EL (cell line): ENCODE measurements around the gene COMMD7.
"Not testable (repeated sequence)": the region's sequence is repeated elsewhere in the genome, so short reads cannot be mapped to it uniquely, and the experiment has no call there.

Source experiments
- DNase-seq: peaks from one replicate; pipeline ENCODE4 v3.0.0-alpha.2; 2016

Gene COMMD7

DNA sequence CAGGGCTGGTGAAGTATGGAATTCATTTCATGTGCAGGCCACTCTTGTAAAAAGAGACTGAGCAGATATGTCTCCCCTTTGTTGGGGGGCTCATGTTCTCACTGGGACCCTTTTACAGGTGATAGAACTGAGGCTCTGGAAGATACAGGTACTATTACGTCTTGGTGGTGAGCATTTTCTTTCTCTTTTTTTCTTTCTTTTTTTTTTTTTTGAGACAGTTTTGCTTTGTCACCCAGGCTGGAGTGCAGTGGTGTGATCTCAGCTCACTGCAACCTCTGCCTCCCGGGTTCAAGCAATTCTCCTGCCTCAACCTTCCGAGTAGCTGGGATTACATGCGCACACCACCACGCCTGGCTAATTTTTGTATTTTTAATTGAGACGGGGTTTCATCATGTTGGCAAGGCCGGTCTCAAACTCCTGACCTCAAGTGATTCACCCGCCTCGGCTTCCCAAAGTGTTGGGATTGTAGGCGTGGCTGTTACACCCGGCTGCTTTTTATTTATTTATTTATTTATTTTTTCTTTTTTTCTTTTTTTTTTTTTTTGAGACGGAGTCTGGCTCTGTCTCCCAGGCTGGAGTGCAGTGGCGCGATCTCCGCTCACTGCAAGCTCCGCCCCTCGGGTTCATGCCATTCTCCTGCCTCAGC lies 22.1 kb upstream of the COMMD7 start:
- DNase-seq = not testable (repeated sequence)

DNA sequence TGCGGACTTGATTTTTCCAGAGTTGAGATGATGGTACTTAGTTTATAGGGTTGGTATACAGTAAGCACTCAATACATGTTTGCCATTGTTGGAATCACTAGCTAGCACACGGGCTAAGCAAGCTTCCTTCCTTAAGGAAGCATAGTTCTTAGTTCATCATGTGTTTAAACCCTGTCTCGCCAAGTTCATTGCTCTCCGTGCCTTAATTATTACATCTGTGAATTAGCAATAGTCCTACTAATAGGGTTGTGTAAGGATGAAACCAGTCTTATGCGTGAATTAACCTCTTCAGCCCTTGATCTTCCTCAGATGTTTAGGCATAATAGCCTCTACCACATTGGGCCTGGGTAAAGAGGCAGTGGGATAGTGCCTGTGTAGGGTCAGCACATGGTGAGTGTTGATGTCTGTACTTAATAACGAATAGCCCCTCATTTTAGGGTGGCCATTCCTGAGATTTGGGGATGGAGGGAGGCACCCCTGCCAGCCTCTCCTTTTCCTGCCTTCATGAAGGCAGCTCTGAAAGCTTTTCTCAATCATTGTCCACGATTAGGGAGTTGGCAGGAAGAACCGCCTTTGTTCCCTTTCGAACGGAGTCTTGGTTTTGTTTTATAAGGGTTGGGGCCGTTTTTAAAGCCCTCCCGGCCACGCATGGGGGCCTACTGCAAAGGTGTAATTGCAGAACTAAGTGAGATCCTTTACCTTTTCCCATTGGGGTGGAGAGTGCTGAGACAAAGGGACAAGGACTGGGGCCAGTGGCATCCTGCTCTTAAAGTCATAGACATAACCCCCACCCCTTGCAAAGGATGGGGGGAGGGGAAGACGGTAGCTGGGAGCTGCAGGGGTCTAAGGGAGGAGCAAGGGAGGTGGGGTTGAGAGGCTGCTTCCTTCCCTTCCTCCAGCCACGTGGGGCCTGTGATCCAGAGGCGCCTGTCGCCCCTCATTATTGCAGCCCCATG lies 21.0 kb upstream of the COMMD7 start:
- DNase-seq = no peak

DNA sequence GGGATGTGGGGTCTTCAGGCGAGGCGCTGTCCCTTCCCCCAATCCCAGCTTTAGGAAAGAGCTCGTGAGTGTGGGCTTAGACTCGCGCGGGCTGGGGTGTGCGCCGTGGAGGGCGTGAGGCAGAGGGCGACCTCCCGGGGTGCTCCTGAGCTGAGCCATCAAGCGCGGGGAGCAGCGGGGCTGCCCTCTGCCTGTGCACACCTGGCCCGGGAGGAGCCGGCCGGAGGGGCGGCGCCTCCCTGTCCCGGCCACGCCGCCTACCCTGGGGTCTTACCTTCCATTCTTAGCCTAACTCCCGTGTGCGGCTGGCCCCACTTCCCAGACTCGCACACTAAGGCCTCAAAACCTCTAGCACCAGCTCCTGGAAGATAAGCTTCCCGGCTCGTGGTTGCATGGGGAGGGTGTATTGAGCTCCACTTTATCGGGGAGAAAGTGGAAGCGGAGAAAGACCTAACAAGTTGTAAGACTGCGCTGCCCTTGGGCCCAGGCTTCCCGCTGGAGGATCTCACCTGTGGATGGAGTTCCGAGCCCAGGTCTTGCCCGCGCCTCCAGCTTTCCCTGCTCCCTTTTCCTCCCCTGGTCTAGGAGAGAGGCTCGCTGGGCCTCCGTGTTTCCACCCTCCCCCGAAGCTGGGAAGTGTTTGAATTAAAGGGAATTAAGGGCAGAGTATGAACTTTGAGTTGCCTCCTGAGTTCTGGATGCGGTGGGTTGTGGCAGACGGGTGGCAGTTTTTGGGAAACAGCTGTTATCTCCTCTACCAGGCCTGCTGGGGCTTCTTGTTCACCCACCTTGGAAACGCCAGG lies 20.1 kb upstream of the COMMD7 start:
- DNase-seq = no peak

DNA sequence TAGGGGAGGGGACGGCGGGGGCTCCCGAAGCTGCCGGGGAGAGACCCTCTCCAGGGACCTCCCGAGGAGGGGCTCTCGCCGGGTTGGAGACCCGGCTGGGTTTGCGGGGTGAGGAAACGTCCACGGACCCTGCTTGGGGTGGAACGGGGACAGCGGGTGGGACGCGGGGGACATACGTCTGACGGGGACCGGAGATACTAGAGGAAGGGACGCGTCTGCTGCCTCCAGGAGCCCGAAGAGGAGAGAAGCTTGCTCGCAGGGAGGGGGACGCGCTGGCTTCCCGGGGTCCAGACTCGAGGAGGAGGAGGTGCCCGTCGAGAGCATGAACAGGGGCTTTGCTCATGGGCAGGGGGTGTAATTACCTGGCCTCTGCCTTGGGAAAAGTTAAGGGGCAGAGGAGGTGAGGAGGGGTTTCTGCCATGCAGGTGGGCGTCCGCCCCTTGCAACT lies 19.5 kb upstream of the COMMD7 start:
- DNase-seq = no peak

DNA sequence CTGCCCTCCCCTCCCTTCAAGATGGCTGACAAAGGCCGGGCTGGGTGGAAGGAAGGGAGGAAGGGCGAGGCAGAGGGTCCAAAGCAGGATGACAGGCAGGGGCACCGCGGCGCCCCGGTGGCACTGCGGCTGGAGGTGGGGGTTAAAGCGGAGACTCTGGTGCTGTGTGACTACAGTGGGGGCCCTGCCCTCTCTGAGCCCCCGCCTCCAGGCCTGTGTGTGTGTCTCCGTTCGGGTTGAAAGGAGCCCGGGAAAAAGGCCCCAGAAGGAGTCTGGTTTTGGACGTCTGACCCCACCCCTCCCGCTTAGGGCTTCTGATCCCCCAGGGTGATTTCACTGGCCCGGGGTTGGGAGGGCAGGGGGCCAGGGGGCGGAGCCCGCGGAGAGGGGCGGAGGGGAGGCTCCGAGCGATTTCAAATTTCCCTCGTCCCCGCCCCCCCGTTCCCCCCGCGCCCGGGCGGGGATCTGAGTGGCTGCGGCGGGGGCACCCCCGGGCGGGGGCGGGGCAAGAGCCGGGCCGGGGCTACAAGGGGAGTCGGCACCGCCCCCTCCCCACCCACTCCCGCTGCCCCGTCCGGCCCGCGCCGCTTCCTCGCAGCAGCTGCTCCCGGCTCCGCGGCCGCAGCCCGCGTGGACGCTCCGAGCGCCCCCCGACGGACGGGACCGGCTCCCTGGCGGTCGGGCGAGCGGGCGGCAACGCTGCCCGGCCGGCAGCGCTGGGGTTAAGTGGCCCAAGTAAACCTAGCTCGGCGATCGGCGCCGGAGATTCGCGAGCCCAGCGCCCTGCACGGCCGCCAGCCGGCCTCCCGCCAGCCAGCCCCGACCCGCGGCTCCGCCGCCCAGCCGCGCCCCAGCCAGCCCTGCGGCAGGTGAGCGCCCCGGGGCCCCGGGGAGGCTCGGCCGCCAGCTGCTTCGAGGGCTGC lies 18.8 kb upstream of the COMMD7 start, which contains the start of gene DNMT3B:
TSS of gene DNMT3B (plus strand) at position 555 of the 923 bp plus-strand sequence. CDS start 17,939 bp downstream, outside the sequence.
- peak; percentile 88 for DNase-seq

DNA sequence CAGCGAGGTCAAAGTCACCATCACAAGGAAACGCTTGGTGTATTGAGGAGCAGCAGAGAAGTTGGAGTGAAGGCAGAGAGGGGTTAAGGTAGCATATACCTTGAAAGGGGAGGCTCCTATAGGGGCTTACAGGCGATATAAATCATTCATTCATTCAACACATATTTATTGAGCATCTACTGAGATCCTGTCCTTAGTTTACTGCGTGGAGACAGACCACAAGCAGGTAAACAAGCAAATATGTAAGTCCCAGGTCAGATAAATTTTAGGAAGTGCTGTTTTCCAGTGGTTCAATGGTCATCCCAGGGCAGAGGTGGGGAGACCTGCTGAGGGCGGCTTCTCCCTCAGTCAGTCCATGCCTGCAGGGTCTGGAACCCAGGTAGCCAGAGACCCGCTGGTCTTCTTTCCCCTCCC lies 18.2 kb upstream of the COMMD7 start:
- no peak for DNase-seq

DNA sequence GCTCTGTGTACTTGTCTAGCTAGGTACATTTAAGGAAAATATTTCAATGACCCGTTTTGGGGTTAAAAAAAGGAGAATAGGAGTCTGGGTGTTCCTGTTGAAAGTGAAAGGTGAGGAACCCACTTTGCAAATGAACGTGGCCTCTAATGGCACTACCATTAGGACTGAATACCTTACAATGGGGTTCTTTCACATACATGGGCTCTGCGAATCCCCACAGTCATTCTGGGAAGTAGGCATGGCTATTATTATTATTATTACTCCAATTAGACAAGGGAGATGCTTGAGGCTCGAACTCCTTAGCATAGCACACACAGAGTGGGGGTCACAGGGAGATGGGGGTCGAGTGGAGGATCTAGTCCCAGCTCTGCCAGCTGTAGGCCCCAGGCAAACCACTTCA lies 12.9 kb upstream of the COMMD7 start:
- no peak for DNase-seq

DNA sequence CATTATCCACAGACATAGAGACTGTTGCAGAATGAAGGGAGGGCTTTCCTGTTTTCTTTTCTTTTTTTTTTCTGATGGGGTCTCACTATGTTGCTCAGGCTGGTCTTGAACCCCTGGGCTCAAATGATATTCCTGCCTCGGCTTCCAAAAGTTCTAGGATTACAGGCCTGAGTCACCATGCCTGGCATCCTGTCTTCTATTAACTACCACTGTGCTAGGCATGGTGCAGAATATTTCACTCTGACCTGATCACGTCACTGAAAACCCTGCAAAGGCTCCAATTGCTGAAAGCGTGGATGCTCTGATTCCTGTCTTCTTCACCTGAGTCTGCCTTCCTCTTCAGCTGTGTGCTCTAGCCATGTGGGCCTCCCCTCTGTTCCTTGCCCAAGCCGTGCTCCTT lies 10.5 kb upstream of the COMMD7 start:
- peak; percentile 49 for DNase-seq

DNA sequence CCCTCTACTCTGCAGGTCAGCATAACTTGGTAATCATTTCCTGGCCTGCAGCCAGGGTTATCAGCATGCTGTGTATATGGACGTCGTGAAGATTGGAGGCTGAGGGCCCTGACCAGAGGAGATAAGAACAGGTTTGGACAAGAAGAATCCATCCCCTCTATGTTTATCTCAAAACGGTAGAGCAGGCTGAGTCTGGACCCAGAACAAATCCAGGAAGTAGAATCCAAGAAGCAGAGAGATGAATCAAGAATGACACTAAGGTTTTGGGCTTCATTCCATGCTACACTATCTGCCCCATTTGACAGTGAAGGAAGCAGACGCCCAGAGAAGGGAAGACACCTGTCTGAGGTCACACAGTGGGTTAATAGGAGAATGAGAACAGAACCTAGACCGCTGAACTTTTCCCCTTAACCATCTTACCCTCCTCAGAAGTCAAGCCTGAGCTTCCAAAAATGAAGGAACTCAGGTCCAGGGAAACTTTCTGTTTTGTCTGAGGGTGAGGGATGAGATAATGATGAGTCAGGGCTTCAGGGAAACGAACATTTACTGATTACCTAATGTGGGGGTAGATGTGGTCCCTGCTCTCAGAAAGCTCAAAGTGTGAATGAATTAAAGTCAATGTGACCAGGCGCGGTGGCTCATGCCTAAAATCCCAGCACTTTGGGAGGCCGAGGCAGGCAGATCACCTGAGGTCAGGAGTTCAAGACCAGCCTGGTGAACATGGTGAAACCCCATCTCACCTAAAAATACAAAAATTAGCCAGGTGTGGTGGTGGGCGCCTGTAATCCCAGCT lies 9.4 kb upstream of the COMMD7 start:
- peak; percentile 80 for DNase-seq

DNA sequence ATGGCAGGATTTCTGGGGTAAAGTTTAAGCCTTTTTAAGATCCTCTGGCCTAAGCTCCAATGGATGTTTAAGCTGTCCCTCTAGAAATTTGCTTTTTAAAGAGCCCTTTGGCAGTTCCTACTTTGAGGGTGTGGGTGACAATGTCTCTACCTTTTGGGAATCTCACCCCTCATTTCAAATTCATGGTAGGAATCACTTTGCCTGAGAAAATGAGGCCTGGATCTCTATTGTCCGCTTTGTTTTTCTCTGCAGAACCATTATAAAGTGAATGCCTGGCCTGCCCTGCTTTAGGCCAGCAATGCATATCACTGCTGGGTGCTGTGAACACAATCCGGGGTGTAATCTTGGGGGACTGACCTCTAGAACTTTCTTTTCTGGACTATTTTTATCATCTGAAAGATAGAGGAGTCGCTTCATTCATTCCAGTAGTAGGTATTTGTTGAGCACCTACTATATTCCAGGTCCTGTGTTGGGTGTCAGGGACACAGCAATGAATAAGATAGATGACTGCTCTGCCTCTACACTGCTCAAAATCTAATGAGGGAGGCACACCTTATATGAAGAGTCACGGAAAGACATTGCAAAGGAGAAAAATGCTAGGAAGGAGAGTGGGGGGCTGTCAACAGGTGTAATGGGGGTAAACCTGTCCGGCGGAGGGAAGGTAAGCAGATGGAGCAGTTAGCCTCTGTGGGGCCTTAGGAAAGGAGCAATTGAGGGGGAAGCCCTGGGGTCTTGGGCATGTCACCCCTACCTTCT lies 8.6 kb upstream of the COMMD7 start:
- no peak for DNase-seq

DNA sequence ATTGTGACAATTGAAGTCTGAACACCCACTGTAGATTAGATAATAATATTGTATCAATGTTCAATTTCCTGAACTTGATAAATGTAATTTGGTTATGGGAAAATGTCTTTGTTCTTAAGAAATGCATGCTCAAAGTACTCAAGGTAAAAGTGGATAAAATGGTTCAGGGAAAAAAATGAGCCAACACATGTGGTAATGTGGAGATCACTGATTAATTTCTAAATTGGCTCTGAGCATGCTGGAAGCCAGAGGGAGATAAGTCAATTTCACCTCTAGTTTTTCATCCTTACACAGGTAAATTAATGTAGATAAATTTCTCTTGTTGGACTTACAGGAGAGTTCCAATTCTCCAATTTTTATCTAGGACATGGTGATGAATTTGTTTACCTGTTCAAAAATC lies 8.0 kb upstream of the COMMD7 start:
- no peak for DNase-seq

DNA sequence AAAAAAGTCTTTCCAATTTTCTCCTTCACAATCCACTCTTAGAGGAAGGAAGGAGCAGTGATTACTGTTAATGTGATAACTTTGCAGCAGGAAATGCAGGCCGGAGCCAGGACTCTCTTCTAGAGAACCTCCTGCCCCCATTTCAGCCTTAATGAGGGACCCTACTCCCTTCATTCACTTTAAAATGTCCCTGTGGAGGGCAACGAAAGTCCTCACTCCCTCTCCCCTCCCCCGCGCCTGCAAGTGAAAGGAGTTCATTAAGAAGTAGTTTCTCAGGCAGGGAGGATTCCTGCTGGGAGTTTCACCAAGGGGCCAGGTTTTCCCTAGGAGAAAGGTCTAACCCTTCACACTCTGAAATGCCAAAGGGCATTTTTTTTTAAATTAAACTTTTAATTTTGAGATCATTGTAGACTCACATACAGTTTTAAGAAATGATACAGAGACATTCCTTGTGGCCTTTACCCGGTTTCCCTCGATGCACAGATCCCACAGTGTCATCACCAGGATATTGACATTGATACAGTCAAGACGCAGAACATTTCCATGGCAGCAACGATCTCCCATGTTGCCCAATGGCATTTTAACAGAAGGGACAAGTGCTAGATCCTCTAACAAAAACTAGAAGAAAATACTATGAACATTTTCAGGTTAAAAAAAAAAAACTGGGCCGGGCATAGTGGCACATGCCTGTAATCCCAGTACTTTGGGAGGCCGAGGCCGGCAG lies 6.8 kb upstream of the COMMD7 start:
- no peak for DNase-seq

DNA sequence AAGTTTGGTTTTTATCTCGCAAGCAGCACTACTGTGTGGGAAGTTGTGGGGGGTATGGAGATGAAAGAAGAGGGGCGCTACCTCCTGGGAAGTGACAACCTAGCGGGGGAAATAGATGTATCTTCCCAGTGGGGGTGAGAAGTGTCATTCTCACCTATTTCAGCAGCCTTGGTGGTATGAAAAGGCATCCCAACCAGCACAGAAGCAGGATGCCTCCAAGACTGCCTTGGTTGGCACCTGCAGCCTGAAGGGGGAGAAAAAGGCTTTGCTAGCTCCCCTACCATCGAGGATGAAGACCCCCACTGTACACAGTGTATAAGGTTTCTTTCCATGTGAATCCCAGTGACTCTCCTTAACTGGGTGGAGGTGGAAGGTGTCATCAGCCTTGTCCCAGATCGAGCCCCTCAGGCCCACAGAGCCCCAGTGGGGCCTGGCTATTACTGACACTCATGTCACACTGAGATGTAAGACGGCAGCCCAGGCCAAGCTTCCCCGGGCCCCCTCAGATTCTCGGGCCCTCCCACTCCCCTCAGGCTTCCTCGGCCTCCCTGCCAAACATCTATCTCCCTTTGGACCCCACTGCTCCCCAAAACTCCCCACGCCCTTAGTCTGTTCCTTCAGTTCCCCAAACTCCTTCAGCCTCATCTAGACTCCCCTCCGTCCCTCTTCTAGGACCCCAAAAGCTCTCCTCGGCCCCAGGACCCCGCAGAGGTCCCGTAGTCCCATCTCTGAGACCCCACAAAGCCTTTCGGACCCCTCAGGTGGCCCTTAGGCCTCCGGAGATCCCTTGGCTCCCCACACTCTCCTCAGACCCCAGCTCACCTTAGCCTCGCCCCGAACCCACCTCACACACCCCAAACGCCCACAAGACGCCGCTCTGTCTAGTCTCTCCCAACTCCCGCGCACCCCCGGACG lies 688 bp downstream of the COMMD7 start:
- no peak for DNase-seq

DNA sequence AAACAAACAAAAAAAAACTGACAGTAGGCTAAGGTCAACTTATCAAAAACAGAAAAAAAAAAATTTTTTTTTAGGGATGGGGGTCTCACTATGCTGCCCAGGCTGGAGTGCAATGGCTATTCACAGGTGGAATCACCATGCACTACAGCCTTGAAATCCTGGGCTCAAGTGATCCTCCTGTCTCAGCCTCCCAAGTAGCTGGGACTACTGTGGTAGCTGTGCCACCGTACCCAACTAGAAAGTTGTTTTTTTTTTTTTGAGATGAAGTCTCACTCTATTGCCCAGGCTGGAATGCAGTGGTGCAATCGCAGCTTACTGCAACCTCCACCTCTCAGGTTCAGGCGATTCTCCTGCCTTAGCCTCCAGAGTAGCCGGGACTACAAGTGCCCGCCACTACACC lies 2.1 kb downstream of the COMMD7 start:
- no peak for DNase-seq

DNA sequence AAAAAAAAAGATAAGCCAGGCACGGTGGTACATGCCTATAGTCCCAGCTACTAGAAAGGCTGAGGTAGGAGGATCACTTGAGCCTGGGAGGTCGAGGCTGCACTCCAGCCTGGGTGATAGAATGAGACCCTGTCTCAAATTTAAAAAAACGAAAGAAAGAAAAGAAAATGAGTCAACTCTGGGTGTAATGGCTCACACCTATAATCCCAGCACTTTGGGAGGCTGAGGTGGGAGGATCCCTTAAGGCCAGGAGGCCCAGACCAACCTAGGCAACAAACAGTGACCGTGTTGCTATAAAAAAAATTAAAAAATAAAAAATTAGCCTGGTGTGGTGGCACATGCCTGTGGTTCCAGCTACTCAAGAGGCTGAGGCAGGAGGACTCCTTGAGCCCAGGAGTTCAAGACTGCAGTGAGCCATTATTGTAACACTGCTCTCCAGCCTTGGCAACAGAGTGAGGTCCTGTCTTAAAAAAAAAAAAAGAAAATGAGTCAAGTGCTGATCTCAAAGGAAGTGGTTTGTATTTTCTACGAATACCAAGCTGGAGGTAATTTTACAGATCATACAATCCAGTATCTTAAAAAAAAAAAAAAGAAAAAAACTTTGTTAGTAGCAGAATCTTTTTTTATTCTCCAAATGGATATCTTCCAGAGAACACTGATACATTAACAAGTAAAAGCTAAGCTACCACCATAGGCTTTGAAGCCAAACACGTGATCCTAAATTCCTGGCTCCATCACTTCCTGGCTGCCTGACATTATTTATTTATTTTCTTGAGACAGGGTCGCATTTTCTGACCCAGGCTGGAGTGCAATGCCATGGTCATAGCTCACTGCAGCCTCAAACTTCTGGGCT lies 5.7 kb downstream of the COMMD7 start:
- peak; percentile 81 for DNase-seq

DNA sequence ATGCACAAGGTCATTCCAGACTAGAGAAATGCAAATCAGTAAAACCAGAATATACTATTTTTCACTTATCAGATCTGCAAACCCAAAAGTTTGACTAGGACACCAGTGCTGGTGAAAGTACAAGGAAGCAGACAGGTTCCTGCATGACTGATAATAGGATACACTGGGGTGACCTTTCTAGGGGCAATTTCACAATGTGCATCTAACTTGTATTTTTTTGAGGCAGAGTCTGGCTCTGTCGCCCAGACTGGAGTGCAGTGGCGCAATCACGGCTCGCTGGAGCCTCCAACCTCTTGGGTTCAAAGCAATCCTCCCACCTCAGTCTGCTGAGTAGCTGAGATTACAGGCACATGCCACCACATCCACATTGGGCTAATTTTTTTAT lies 11.4 kb downstream of the COMMD7 start:
- peak; percentile 31 for DNase-seq

DNA sequence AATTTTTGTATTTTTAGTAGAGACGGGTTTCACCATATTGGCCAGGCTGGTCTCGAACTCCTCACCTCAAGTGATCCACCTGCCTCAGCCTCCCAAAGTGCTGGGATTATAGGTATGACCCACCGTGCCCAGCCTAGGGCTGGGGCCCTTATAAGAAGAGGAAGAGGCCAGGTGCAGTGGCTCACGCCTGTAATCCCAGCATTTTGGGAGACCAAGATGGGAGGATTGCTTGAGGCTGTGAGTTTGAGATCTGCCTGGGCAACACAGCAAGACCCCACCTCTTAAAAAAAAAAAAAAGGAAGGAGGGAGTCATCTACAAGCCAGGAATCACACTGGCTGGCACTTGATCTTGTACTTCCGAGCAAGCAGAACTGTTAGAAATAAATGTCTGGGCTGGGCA lies 13.9 kb downstream of the COMMD7 start:
- DNase-seq = not testable (repeated sequence)

DNA sequence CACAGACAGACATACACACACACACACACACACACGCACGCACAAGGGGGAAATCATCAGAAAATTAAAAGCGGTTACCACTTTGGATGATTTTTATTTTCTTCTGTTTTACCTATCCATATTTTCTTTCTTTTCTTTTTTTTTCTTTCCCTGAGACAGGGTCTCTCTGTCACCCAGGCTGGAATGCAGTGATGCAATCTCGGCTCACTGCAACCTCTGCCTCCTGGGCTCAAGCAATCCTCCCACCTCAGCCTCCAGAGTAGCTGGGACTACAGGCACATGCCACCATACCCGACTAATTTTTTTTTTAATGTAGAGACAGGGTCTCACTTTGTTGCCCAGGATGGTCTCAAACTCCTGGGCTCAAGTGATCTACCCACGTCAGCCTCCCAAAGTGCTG lies 14.8 kb downstream of the COMMD7 start:
- DNase-seq = not testable (repeated sequence)
